K562 (cell line): ENCODE measurements around the gene TYW3.

Source experiments
- CBX5 ChIP-seq: IDR thresholded peaks from 2 replicates; pipeline ENCODE4 v1.6.1; 2014; ENCODE audit warnings: low read depth, borderline replicate concordance
- EZH2 ChIP-seq: IDR thresholded peaks from 2 replicates; pipeline ENCODE4 v1.6.1; 2012; ENCODE audit warnings: low read depth, mild to moderate bottlenecking, inconsistent platforms, low read length, borderline replicate concordance
- FOXK1 ChIP-seq: sonication (generic); formaldehyde crosslinking; IDR thresholded peaks from 2 replicates; pipeline ENCODE4 v1.8.0; 2022; ENCODE audit warnings: missing genetic modification reagents, mild to moderate bottlenecking, borderline replicate concordance
- MBD2 ChIP-seq: sonication (generic); IDR thresholded peaks from 2 replicates; pipeline ENCODE4 v1.6.1; 2016; ENCODE audit warnings: low read depth, borderline replicate concordance
- MEIS2 ChIP-seq: fragments of 450-650 bp; IDR thresholded peaks from 2 replicates; pipeline ENCODE4 v1.6.1; 2014; ENCODE audit warnings: mild to moderate bottlenecking; ENCODE audit not compliant: partially characterized antibody
- RFX5 ChIP-seq: IDR thresholded peaks from 2 replicates; pipeline ENCODE4 v1.6.1; 2011; ENCODE audit warnings: low read depth, mild to moderate bottlenecking, improper control_type of control experiment, low read length
- SNRNP70 ChIP-seq: fragments of 200-400 bp; formaldehyde crosslinking; optimal IDR thresholded peaks from 2 replicates; pipeline ENCODE3; 2017; ENCODE audit warnings: low read depth, low read length
- SRSF1 ChIP-seq: fragments of 200-400 bp; formaldehyde crosslinking; IDR thresholded peaks from 2 replicates; pipeline ENCODE4 v1.6.1; 2017; ENCODE audit warnings: mild to moderate bottlenecking, low read depth, low read length, moderate library complexity
- ZNF212 ChIP-seq: fragments of 450-650 bp; formaldehyde crosslinking; IDR thresholded peaks from 2 replicates; pipeline ENCODE4 v1.4.0; 2020; ENCODE audit warnings: mild to moderate bottlenecking
- TF ChIP-seq, protein P1 (sequence below), 2 experiments: fragments of 450-650 bp in 1 of 2; sonication (generic) in 1 of 2; formaldehyde crosslinking in 1 of 2; IDR thresholded peaks in 1 of 2; conservative IDR thresholded peaks in 1 of 2; 2 replicates each; pipeline versions ENCODE4 v1.6.1 to v1.8.1; 2016 to 2023; ENCODE audit warnings: mild to moderate bottlenecking in 2 of 2, moderate library complexity in 2 of 2, inconsistent platforms in 1 of 2, missing genetic modification reagents in 1 of 2
- TF ChIP-seq, protein P2 (sequence below): sonication (generic); formaldehyde crosslinking; IDR thresholded peaks from 2 replicates; pipeline ENCODE4 v1.8.0; 2022; ENCODE audit warnings: missing genetic modification reagents, mild to moderate bottlenecking, borderline replicate concordance
- TF ChIP-seq, protein P3 (sequence below), 3 experiments: IDR thresholded peaks in 2 of 3; conservative IDR thresholded peaks in 1 of 3; 2 replicates each; pipeline ENCODE4 v1.5.1; 2011 to 2012; ENCODE audit warnings: low read length in 3 of 3, mild to moderate bottlenecking in 3 of 3, control low read depth in 2 of 3, improper control_type of control experiment in 1 of 3, inconsistent platforms in 1 of 3, low read depth in 1 of 3, mixed read lengths in 1 of 3, moderate library complexity in 1 of 3; ENCODE audit not compliant: insufficient read depth in 2 of 3

DNA sequence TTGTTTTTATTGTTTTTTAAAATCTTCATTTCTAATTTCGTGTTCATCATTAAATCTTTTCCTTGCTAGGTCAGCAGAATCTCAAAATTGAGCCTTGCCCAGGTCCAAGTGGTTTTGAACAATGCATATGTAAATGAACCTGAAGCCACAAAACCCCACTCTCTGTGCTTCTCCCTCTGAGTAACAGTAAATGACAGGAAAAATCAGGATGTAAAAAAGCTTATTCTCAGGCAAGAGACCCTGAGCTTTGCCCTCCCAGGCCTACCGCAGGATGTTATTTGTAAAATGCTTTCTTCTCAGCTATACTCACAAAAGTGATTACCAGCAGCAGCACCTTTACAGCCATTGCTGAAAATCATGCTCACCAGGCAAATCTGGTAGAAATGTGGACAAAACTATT lies 47.6 kb downstream of the TYW3 start:
- no peak for TF ChIP-seq MEIS2
- TF ChIP-seq, protein P1, sequence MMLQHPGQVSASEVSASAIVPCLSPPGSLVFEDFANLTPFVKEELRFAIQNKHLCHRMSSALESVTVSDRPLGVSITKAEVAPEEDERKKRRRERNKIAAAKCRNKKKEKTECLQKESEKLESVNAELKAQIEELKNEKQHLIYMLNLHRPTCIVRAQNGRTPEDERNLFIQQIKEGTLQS (IDR thresholded peaks at IDR 0.05) = no peak
- TF ChIP-seq, protein P1 (CRISPR knock-in tag; conservative IDR thresholded peaks at IDR 0.05) = no peak
- no peak for TF ChIP-seq CBX5
- no peak for TF ChIP-seq SRSF1
- no peak for TF ChIP-seq ZNF212 (CRISPR knock-in tag)
- TF ChIP-seq, protein P2, sequence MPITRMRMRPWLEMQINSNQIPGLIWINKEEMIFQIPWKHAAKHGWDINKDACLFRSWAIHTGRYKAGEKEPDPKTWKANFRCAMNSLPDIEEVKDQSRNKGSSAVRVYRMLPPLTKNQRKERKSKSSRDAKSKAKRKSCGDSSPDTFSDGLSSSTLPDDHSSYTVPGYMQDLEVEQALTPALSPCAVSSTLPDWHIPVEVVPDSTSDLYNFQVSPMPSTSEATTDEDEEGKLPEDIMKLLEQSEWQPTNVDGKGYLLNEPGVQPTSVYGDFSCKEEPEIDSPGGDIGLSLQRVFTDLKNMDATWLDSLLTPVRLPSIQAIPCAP (CRISPR knock-in tag) = no peak
- TF ChIP-seq, protein P3, sequence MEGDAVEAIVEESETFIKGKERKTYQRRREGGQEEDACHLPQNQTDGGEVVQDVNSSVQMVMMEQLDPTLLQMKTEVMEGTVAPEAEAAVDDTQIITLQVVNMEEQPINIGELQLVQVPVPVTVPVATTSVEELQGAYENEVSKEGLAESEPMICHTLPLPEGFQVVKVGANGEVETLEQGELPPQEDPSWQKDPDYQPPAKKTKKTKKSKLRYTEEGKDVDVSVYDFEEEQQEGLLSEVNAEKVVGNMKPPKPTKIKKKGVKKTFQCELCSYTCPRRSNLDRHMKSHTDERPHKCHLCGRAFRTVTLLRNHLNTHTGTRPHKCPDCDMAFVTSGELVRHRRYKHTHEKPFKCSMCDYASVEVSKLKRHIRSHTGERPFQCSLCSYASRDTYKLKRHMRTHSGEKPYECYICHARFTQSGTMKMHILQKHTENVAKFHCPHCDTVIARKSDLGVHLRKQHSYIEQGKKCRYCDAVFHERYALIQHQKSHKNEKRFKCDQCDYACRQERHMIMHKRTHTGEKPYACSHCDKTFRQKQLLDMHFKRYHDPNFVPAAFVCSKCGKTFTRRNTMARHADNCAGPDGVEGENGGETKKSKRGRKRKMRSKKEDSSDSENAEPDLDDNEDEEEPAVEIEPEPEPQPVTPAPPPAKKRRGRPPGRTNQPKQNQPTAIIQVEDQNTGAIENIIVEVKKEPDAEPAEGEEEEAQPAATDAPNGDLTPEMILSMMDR (IDR thresholded peaks at IDR 0.05 in 2 of 3, conservative IDR thresholded peaks at IDR 0.05 in 1 of 3; ENCODE audit: insufficient read depth in 2 of 3, low read depth in 1 of 3, low read length in 3 of 3) = no peak
- TF ChIP-seq FOXK1 = no peak
- TF ChIP-seq RFX5 = no peak
- TF ChIP-seq EZH2 = no peak
- no peak for TF ChIP-seq MBD2
- TF ChIP-seq SNRNP70 = no peak
